Measurements from ENCODE around the gene SORD.

SORD gene

GRCh38 chr15:45121706-45122417 lies 98.9 kb downstream of the SORD start:
- Mint-ChIP-seq H3K4me3 (no peak overlapping the region), H3K27ac (no peak overlapping the region), H3K36me3 (no peaks in the 10 kb centered on the region), H3K4me1 (peaks cover 15% of the 10 kb centered on the region), H3K9me3 (no peaks in the 10 kb centered on the region)
- DNase-seq (ENCODE audit: low spot score in 2 of 2) (no peak), ATAC-seq (no peak)

- H3K36me3 Mint-ChIP-seq: no peaks in the 10 kb centered on the region
- H3K4me1 Mint-ChIP-seq: peaks cover 8% of the 10 kb centered on the region
- H3K27ac Mint-ChIP-seq: no peak overlapping the region
- DNase-seq (ENCODE audit: low spot score in 2 of 2) (no peak), ATAC-seq (no peak)
- no peak overlapping the region for H3K4me3 Mint-ChIP-seq
- H3K9me3 Mint-ChIP-seq: no peaks in the 10 kb centered on the region
Measured at GRCh38 chr15:45122719-45123118, 99.7 kb downstream of the SORD start.

GRCh38 chr15:45123397-45123796 lies 100.4 kb downstream of the SORD start:
- H3K36me3 Mint-ChIP-seq: no peaks in the 10 kb centered on the region
- DNase-seq (ENCODE audit: low spot score in 2 of 2) (no peak), ATAC-seq (no peak)
- peaks cover 1% of the 10 kb centered on the region for H3K4me1 Mint-ChIP-seq
- no peak overlapping the region for H3K4me3 Mint-ChIP-seq
- no peak overlapping the region for H3K27ac Mint-ChIP-seq
- H3K9me3 Mint-ChIP-seq: no peaks in the 10 kb centered on the region

- ATAC-seq: peak; percentile 57
- Mint-ChIP-seq H3K4me1 (no peaks in the 10 kb centered on the region), H3K36me3 (no peaks in the 10 kb centered on the region), H3K9me3 (no peaks in the 10 kb centered on the region), H3K27ac (no peak overlapping the region), H3K4me3 (no peak overlapping the region)
- DNase-seq (ENCODE audit: low spot score in 2 of 2): no peak
Measured at GRCh38 chr15:45126535-45127158, 103.7 kb downstream of the SORD start.
